Epidermal melanocyte (primary cell): ENCODE measurements around the gene ERAP2.
"Not testable (repeated sequence)": the region's sequence is repeated elsewhere in the genome, so short reads cannot be mapped to it uniquely, and the experiment has no call there.

Experiments used
- DNase-seq: peaks from one replicate; pipeline ENCODE4 v3.0.0; 2011; ENCODE audit warnings: low spot score; ENCODE audit not compliant: insufficient read length

ERAP2 gene

GRCh38 chr5:96861076-96861475 is 15.2 kb upstream of the ERAP2 start:
- no peak for DNase-seq

GRCh38 chr5:96863114-96863513 is 13.2 kb upstream of the ERAP2 start:
- no peak for DNase-seq

GRCh38 chr5:96863949-96864584 is 12.2 kb upstream of the ERAP2 start:
- DNase-seq: no peak

GRCh38 chr5:96864922-96865530 is 11.3 kb upstream of the ERAP2 start:
- no peak for DNase-seq

- peak; percentile 65 for DNase-seq
Observed at GRCh38 chr5:96868603-96869371, 7.5 kb upstream of the ERAP2 start.

- DNase-seq: no peak
Observed at GRCh38 chr5:96869372-96869641, 7.0 kb upstream of the ERAP2 start.

GRCh38 chr5:96870094-96871026 is 5.9 kb upstream of the ERAP2 start:
- DNase-seq: no peak

GRCh38 chr5:96871027-96871399 is 5.3 kb upstream of the ERAP2 start:
- no peak for DNase-seq

GRCh38 chr5:96871686-96872085 is 4.6 kb upstream of the ERAP2 start:
- no peak for DNase-seq

- no peak for DNase-seq
Observed at GRCh38 chr5:96873449-96873848, 2.9 kb upstream of the ERAP2 start.

GRCh38 chr5:96874631-96875030 is 1.7 kb upstream of the ERAP2 start:
- DNase-seq: no peak

GRCh38 chr5:96875791-96876291 is 459 bp upstream of the ERAP2 start:
- DNase-seq: no peak

GRCh38 chr5:96876977-96877469 is 723 bp downstream of the ERAP2 start:
- not testable (repeated sequence) for DNase-seq

- no peak for DNase-seq
Observed at GRCh38 chr5:96879665-96880064, 3.4 kb downstream of the ERAP2 start.

GRCh38 chr5:96880444-96881164 is 4.3 kb downstream of the ERAP2 start:
- no peak for DNase-seq

- DNase-seq: no peak
Observed at GRCh38 chr5:96881511-96882115, 5.3 kb downstream of the ERAP2 start.

- DNase-seq: no peak
Observed at GRCh38 chr5:96883871-96884270, 7.6 kb downstream of the ERAP2 start.

GRCh38 chr5:96884995-96885394 is 8.7 kb downstream of the ERAP2 start:
- no peak for DNase-seq

GRCh38 chr5:96885518-96886338 is 9.4 kb downstream of the ERAP2 start:
- no peak for DNase-seq

GRCh38 chr5:96893342-96893741 is 17.0 kb downstream of the ERAP2 start:
- no peak for DNase-seq
